Activated naive CD4-positive, alpha-beta T cell treated with anti-CD3 and anti-CD28 coated beads for 36 hours (primary cell): ENCODE measurements around the gene ALG11. TPM values are rescaled to one million over a fixed set of nuclear protein-coding genes. Genes with fewer than 3 reads are reported as not detected.
"Not testable (repeated sequence)": the region's sequence is repeated elsewhere in the genome, so short reads cannot be mapped to it uniquely, and the experiment has no call there.

Source experiments
- CTCF ChIA-PET: fragments of 350-600 bp; sonication (Branson Sonifier 250); formaldehyde crosslinking; loops from one replicate; lab custom pipeline; 2021; ENCODE audit warnings: antibody characterized with exemption; lab: Charles Lee
- DNase-seq: peaks from one replicate; pipeline ENCODE4 v3.0.0-alpha.2; 2020
- H3K27ac Mint-ChIP-seq: one replicate; pipeline ENCODE4 v1.8.0; 2021; ENCODE audit warnings: mild to moderate bottlenecking, mixed read lengths
- H3K27me3 Mint-ChIP-seq: one replicate; pipeline ENCODE4 v1.8.0; 2021; ENCODE audit warnings: low read depth, mixed read lengths
- H3K36me3 Mint-ChIP-seq: one replicate; pipeline ENCODE4 v1.8.0; 2021; ENCODE audit warnings: low read depth, mixed read lengths
- H3K4me1 Mint-ChIP-seq: one replicate; pipeline ENCODE4 v1.8.0; 2021; ENCODE audit warnings: low read depth, mixed read lengths
- H3K4me3 Mint-ChIP-seq: one replicate; pipeline ENCODE4 v1.8.0; 2021; ENCODE audit warnings: mild to moderate bottlenecking, moderate library complexity, mixed read lengths
- H3K9me3 Mint-ChIP-seq: one replicate; pipeline ENCODE4 v1.8.0; 2021; ENCODE audit warnings: mixed read lengths
- intact Hi-C: fragments of 100-400 bp; cut with micrococcal nuclease; formaldehyde crosslinking; loops from one replicate; pipeline ENCODE4 v1.15.1; 2023
- total RNA-seq, 2 experiments: library from RNA; stranded (reverse); gene quantifications; one replicate each; pipeline ENCODE4 v1.2.3, GENCODE V29; 2021

ALG11 gene
- total RNA-seq, 2 experiments from 2014 or later: 12.6 to 15.6 TPM

GRCh38 chr13:52016296-52016695, 4.1 kb downstream of the ALG11 start:
- H3K27ac Mint-ChIP-seq: no peak overlapping the region
- peaks cover 13% of the 10 kb centered on the region for H3K4me1 Mint-ChIP-seq
- no peak for DNase-seq
- peaks cover 24% of the 10 kb centered on the region for H3K36me3 Mint-ChIP-seq
- peaks cover under 1% of the 10 kb centered on the region for H3K27me3 Mint-ChIP-seq
- no peak overlapping the region for H3K4me3 Mint-ChIP-seq
- CTCF ChIA-PET: no interaction called here
- intact Hi-C loops: no loop called here
- H3K9me3 Mint-ChIP-seq: no peaks in the 10 kb centered on the region

GRCh38 chr13:52020191-52020590, 8.0 kb downstream of the ALG11 start:
- H3K4me1 Mint-ChIP-seq: peaks cover 13% of the 10 kb centered on the region
- intact Hi-C loops: no loop called here
- no peaks in the 10 kb centered on the region for H3K9me3 Mint-ChIP-seq
- no peak overlapping the region for H3K4me3 Mint-ChIP-seq
- no peaks in the 10 kb centered on the region for H3K27me3 Mint-ChIP-seq
- CTCF ChIA-PET: no interaction called here
- H3K27ac Mint-ChIP-seq: no peak overlapping the region
- peaks cover 52% of the 10 kb centered on the region for H3K36me3 Mint-ChIP-seq
- no peak for DNase-seq

DNA sequence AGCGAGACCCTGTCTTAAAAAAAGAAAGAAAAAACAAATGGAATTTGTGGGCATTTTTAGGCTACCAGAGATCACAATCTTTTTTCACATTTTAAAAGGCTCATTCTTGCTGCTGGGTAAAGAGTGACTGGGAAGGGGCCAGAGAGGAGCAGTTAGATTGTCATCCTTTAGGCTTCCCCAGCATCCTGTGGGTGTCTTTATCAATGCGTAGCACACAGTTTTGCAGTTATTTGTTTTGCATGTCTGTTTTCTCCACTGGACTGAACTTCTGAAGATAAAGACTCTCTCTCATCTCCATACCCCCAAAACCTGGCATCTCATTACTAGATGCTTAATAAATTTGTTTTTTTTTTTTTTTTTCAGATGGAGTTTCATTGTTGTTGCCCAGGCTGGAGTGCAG, 10.2 kb downstream of the ALG11 start:
- H3K9me3 Mint-ChIP-seq: peaks cover 12% of the 10 kb centered on the region
- H3K4me1 Mint-ChIP-seq: peaks cover 12% of the 10 kb centered on the region
- CTCF ChIA-PET: no interaction called here
- DNase-seq: no peak
- H3K27me3 Mint-ChIP-seq: no peaks in the 10 kb centered on the region
- peaks cover 67% of the 10 kb centered on the region for H3K36me3 Mint-ChIP-seq
- intact Hi-C loops: no loop called here
- H3K27ac Mint-ChIP-seq: no peak overlapping the region
- H3K4me3 Mint-ChIP-seq: no peak overlapping the region

- Mint-ChIP-seq H3K4me3 (no peak within 1 kb of the TSS), H3K36me3 (peaks cover 81% of the 10 kb centered on the region), H3K9me3 (peaks cover 17% of the 10 kb centered on the region), H3K27ac (no peak within 1 kb of the TSS), H3K27me3 (no peaks in the 10 kb centered on the region), H3K4me1 (peaks cover 11% of the 10 kb centered on the region)
- intact Hi-C loops: no loop called here
- DNase-seq: no peak
- CTCF ChIA-PET: interaction anchor here (1.5 kb wide), 1 partner anchor 103 kb away, joined by 4 read pairs; no protein-coding TSS in a partner anchor
Observed at GRCh38 chr13:52024481-52024880, 12.3 kb downstream of the ALG11 start, which contains the start of gene UTP14C. UTP14C (plus strand) TSS chr13:52024691; CDS start chr13:52028805, 4,114 bp downstream.

GRCh38 chr13:52025475-52026245, 13.5 kb downstream of the ALG11 start:
- Mint-ChIP-seq H3K4me1 (peaks cover 11% of the 10 kb centered on the region), H3K9me3 (peaks cover 26% of the 10 kb centered on the region), H3K27ac (no peak overlapping the region), H3K27me3 (no peaks in the 10 kb centered on the region), H3K36me3 (peaks cover 82% of the 10 kb centered on the region), H3K4me3 (no peak overlapping the region)
- DNase-seq: no peak
- intact Hi-C loops: no loop called here
- CTCF ChIA-PET: interaction anchor here (1.1 kb wide), 1 partner anchor 103 kb away, joined by 3 read pairs; the partner anchor contains the start of gene NEK5

DNA sequence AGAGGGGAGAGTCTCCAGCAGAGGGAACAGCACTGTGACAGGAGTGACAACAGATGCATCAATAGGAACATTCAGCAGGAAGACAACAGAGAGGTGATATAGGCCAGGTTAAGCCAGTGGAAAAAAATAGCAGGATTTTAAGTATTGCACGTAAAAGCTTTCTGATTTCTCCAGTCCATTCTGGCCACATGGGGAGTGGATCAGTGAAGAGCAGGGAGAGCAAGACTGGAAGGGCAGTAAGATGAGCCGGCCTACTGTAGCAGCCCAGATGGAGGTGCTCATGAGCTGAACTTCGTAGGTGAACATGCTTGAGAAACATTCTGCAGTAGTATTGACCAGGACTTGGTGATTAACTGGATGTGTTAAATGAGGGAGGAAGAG, 14.0 kb downstream of the ALG11 start:
- H3K9me3 Mint-ChIP-seq: peaks cover 26% of the 10 kb centered on the region
- no peak for DNase-seq
- CTCF ChIA-PET: interaction anchor here (1.1 kb wide), 1 partner anchor 103 kb away, joined by 3 read pairs; the partner anchor contains the start of gene NEK5
- intact Hi-C loops: no loop called here
- H3K4me1 Mint-ChIP-seq: peaks cover 11% of the 10 kb centered on the region
- no peak overlapping the region for H3K27ac Mint-ChIP-seq
- H3K4me3 Mint-ChIP-seq: no peak overlapping the region
- H3K36me3 Mint-ChIP-seq: peaks cover 79% of the 10 kb centered on the region
- no peaks in the 10 kb centered on the region for H3K27me3 Mint-ChIP-seq

GRCh38 chr13:52027832-52028231, 15.6 kb downstream of the ALG11 start:
- peaks cover 73% of the 10 kb centered on the region for H3K36me3 Mint-ChIP-seq
- H3K9me3 Mint-ChIP-seq: peaks cover 28% of the 10 kb centered on the region
- CTCF ChIA-PET: no interaction called here
- intact Hi-C loops: no loop called here
- no peaks in the 10 kb centered on the region for H3K27me3 Mint-ChIP-seq
- no peak overlapping the region for H3K27ac Mint-ChIP-seq
- no peak for DNase-seq
- peaks cover 11% of the 10 kb centered on the region for H3K4me1 Mint-ChIP-seq
- no peak overlapping the region for H3K4me3 Mint-ChIP-seq

DNA sequence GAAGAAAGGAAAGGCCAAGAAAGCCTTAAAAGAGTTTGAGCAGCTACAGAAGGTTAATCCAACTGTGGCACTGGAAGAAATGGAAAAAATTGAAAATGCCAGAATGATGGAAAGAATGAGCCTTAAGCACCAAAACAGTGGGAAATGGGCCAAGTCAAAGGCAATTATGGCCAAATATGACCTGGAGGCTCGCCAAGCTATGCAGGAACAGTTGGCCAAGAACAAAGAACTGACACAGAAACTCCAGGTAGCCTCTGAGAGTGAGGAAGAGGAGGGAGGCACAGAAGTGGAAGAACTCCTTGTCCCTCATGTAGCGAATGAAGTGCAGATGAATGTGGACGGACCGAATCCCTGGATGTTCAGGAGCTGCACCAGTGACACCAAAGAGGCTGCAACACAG, 17.4 kb downstream of the ALG11 start:
- no peaks in the 10 kb centered on the region for H3K27me3 Mint-ChIP-seq
- H3K9me3 Mint-ChIP-seq: peaks cover 28% of the 10 kb centered on the region
- H3K4me3 Mint-ChIP-seq: no peak overlapping the region
- CTCF ChIA-PET: no interaction called here
- peaks cover 62% of the 10 kb centered on the region for H3K36me3 Mint-ChIP-seq
- H3K27ac Mint-ChIP-seq: no peak overlapping the region
- DNase-seq: no peak
- intact Hi-C loops: no loop called here
- H3K4me1 Mint-ChIP-seq: peaks cover 11% of the 10 kb centered on the region

DNA sequence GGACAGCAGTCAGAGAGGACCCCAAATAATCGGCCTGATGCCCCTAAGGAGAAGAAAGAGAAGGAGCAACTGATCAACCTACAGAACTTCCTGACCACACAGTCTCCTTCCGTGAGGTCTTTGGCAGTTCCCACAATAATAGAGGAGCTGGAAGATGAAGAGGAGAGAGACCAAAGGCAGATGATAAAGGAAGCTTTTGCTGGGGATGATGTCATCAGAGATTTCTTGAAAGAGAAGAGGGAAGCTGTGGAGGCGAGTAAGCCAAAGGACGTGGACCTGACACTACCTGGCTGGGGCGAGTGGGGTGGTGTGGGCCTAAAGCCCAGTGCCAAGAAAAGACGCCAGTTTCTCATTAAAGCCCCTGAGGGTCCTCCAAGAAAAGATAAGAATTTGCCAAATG, 18.2 kb downstream of the ALG11 start:
- H3K4me3 Mint-ChIP-seq, DNase-seq, CTCF ChIA-PET, H3K27ac Mint-ChIP-seq, intact Hi-C loops, H3K27me3 Mint-ChIP-seq: not testable (repeated sequence)
- peaks cover 28% of the 10 kb centered on the region for H3K9me3 Mint-ChIP-seq
- H3K36me3 Mint-ChIP-seq: peaks cover 55% of the 10 kb centered on the region
- peaks cover 11% of the 10 kb centered on the region for H3K4me1 Mint-ChIP-seq

- H3K36me3 Mint-ChIP-seq: peaks cover 31% of the 10 kb centered on the region
- CTCF ChIA-PET: interaction anchor here (0.8 to 1.3 kb wide), 2 partner anchors 12 to 137 kb away, joined by 3 read pairs; no protein-coding TSS in a partner anchor
Observed at GRCh38 chr13:52033039-52033438, 20.8 kb downstream of the ALG11 start.

DNA sequence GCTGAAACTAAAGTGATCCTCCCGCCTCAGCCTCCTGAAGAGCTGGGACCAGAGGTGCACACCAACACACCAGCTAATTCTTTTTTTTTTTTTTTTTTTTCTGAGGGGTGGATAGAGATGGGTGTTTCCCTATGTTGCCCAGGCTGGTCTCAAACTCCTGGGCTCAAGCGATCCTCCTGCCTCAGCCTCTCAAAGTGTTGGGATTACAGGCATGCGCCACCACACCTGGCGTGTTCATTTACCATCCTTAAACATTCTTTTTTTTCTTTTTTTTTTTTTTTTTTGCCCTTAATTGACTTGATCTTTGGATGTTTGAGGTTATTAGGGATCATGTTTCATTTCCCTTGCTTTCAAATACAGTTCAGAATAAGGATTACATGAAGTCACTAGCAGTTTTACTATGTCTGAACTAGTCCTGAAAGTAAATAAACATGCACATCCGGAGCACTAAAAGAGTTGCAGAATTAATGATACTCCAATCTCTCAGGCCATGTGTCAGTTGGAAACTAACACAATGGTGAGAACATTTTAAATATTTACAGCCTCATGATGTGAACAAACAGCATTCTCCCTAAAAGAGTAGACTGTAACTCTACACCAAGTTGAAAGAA, 22.5 kb downstream of the ALG11 start:
- H3K4me3 Mint-ChIP-seq: no peak overlapping the region
- no peak overlapping the region for H3K27ac Mint-ChIP-seq
- H3K4me1 Mint-ChIP-seq: no peaks in the 10 kb centered on the region
- CTCF ChIA-PET: interaction anchor here (0.6 to 1.1 kb wide), 2 partner anchors 32 to 98 kb away, joined by 3 read pairs; no protein-coding TSS in a partner anchor
- peaks cover 9% of the 10 kb centered on the region for H3K9me3 Mint-ChIP-seq
- peaks cover 19% of the 10 kb centered on the region for H3K36me3 Mint-ChIP-seq
- intact Hi-C loops: no loop called here
- DNase-seq: no peak
- H3K27me3 Mint-ChIP-seq: no peaks in the 10 kb centered on the region

More at GRCh38 chr13:52033039-52033438, 20.8 kb downstream of the ALG11 start:
- DNase-seq: no peak
- no peak overlapping the region for H3K27ac Mint-ChIP-seq
- H3K4me1 Mint-ChIP-seq: no peaks in the 10 kb centered on the region
- H3K4me3 Mint-ChIP-seq: no peak overlapping the region
- H3K9me3 Mint-ChIP-seq: peaks cover 14% of the 10 kb centered on the region
- H3K27me3 Mint-ChIP-seq: no peaks in the 10 kb centered on the region
- intact Hi-C loops: no loop called here

- no peaks in the 10 kb centered on the region for H3K27me3 Mint-ChIP-seq
- peaks cover 6% of the 10 kb centered on the region for H3K9me3 Mint-ChIP-seq
- intact Hi-C loops: no loop called here
- no peak overlapping the region for H3K4me3 Mint-ChIP-seq
- peaks cover 12% of the 10 kb centered on the region for H3K36me3 Mint-ChIP-seq
- CTCF ChIA-PET: no interaction called here
- no peaks in the 10 kb centered on the region for H3K4me1 Mint-ChIP-seq
- no peak overlapping the region for H3K27ac Mint-ChIP-seq
- DNase-seq: no peak
Observed at GRCh38 chr13:52036037-52036436, 23.8 kb downstream of the ALG11 start.
